Lower leg skin (tissue), 3 donors: Measurements from ENCODE around the gene CTSO.

ENCODE experiments used
- POLR2A ChIP-seq, 2 donors: fragments of 450-650 bp; IDR thresholded peaks; one replicate each; pipeline ENCODE4 v1.6.1; 2016 to 2017; ENCODE audit warnings: antibody characterized with exemption in 2 of 2, mild to moderate bottlenecking in 1 of 2, moderate library complexity in 1 of 2
- TF ChIP-seq, protein P1 (sequence below), 3 donors: fragments of 450-650 bp; IDR thresholded peaks; one replicate each; pipeline ENCODE4 v1.5.1; 2016; ENCODE audit warnings: antibody characterized with exemption in 3 of 3, mild to moderate bottlenecking in 3 of 3, moderate library complexity in 2 of 3

DNA sequence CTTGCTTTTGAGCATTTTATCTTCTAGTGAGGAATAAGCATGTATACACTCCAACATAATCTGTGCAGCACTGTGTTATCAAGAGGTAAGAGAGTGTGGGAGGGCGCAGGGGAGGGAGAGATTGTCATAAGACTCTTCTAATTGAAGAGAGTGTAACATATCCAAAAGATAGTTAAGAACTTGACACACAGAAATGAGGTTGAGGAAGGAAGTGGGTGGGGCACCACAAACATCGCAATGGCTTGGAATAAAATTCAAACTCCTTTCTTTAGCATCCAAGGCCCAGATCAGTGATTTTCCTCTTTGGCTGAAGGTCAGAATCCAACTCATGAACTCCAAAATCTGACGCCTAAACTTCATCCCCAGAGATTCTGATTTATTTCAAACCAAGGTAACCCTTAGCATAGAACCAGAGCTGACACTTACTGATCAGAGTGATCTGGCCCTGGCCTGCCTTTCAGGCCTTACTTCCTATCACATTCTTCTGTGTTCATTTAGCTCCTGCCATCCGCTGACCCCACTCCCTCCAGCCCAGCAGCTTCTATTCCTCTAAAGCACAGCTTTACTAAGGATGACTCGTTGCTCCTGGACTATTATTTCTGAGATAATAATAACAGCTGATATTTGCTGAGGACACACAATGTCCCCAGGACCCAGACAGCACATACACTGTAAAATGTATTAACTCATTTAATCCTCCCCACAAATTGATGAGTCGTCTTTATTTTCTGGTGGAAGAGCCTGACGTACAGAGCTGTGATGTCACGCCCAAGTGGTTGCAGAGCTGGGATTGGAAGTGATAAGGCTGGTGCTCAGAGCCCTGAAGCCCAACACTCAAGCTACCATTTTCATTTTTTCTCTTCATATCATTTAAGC lies 10.6 kb upstream of the CTSO start:
- TF ChIP-seq, protein P1, sequence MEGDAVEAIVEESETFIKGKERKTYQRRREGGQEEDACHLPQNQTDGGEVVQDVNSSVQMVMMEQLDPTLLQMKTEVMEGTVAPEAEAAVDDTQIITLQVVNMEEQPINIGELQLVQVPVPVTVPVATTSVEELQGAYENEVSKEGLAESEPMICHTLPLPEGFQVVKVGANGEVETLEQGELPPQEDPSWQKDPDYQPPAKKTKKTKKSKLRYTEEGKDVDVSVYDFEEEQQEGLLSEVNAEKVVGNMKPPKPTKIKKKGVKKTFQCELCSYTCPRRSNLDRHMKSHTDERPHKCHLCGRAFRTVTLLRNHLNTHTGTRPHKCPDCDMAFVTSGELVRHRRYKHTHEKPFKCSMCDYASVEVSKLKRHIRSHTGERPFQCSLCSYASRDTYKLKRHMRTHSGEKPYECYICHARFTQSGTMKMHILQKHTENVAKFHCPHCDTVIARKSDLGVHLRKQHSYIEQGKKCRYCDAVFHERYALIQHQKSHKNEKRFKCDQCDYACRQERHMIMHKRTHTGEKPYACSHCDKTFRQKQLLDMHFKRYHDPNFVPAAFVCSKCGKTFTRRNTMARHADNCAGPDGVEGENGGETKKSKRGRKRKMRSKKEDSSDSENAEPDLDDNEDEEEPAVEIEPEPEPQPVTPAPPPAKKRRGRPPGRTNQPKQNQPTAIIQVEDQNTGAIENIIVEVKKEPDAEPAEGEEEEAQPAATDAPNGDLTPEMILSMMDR (IDR thresholded peaks at IDR 0.05) = no peak
- TF ChIP-seq POLR2A (IDR thresholded peaks at IDR 0.05) = no peak
